ENCODE data around the gene TPMT.
"Not testable (repeated sequence)": the region's sequence is repeated elsewhere in the genome, so short reads cannot be mapped to it uniquely, and the experiment has no call there.

TPMT gene

DNA sequence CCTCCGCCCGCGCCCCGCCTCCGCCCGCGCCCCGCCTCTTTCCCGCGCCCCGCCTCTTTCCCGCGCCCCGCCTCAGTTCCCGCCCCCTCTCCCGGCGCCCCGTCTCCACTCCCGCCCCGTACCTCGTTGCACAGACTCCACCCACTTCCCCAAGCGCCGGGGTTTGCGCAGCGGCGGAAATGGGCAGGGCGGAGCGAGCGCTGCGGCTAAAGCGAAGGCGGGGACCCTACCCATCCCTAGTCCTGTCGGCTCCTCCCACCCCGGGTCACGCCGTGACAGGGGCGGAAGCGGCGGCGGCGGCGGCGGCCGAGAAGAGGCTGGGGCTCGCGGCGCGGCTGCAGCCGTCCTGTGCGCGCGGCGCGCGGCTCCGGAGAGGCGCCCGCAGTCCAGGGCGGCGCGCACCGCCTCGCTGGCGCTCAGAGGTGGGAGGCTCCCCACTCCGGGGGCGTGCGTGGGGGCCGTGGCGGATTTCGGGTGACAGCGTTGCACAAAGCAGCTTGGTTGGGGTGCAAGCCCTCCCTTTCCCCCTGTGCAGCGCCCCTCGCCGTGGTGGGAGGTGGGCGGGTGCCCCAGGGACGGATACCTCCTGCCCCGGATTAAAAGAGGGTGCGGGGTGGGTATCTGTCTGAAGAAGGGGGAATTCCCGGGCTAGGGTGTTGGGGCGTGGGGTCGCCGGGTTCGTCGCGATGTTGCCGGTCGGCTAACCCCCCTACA, 430 bp upstream of the TPMT start, which contains the start of gene KDM1B:
TSS of gene KDM1B (plus strand) at position 273 of the 714 bp plus-strand sequence. CDS start 4,474 bp downstream, outside the sequence.
- DNase-seq = peak; percentile 95 to 97

DNA sequence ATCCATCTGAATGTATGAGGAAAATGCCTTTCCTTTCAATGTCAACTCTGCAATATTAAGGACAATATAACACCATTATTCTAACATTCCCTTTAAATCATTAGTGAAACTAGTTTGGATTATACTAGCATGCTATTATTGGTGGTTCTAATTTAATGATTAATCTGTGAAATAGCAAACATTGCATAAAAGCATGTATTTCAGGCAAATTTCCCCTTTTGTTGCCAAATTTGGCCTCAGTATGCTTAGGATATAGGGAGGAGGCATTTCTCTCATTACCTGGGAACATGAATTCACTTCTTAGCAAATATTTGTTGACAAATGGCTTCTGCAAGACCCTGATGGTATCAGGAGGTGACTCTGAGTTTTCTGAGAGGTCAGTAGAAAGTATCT, 1.6 kb downstream of the TPMT start:
- no peak for DNase-seq

DNA sequence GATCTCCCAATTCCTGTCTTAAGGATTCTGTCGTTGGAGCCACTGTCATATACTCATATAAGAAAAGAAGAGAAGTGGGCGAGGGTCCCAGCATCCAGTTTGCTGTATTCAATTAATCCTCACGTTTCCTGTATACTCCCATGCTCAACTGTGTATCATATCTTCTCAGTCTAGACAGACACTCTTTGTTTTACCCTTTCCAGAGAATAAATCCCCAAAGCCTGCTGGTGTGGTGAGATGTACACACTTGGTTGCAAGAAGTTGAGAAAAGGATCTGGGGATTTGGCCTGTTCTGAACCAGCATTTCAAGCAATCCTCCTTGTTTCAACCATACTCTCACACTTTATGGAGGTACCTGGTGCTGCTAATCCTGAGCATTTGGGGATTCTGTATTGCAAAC, 3.1 kb downstream of the TPMT start:
- no peak for DNase-seq

DNA sequence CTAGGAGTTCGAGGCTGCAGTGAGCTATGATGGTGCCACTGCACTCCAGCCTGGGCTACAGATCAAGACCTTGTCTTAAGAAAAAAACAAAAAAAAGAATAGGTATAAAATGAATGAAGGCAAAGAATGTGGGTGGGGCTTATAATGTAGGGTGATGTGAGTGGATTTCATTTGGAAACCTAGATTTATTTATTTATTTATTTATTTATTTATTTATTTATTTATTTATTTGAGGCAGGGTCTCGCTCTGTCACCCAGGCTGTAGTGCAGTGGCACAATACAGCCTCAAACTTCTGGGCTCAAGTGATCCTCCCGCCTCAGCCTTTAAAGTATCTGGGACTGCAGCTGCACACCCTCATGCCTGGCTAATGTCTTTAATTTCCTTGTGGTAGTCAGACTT, 3.5 kb downstream of the TPMT start:
- DNase-seq = not testable (repeated sequence)

DNA sequence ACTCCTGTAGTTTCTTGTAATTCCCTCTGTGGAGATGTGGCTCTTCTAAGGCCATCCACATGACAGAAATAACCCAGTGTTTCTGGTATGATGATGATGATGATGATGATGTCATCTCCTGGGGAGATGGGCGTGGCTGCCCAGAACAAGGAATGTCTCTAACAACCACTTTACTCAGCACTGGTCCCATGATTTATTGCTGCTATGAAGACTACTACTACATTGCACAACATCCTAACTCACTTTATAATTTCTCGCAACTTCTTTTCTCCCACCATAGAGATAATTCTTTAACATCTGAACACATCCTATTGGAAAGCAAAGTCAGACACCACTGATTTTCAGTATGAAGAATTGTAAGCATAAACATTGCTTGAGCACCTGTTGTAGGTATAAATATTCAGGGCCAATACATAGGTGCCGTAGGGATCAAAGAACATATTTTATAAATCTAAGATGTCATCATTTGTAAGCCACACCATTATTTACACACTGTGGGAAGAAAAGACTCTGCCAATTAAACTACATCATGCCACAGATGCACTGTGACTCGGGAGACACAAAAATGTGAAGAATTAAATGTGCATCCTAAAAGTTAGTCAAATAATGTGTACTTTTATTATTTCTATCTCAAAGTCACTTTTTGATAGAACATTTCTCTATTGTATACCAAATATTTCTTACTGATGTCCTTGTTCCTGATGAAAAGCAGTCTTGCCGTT, 6.4 kb downstream of the TPMT start:
- DNase-seq = no peak

DNA sequence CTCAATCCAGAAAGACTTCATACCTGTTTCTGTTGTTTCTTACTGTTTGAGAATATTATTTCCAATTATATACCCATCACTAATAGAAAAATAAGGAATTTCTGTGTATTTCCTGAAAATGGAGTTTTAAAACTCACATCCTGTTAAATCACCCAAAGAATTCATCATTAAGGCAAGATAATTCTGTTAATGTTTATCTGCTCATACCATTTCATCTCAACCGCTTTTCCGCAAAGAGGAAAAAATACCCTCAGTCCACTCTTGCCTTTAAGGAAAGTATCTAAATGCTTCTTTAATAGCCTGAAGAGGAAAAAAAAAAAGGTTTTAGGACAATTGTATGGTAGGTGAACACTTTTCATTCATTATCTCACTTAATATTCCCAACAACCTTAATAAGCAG, 7.3 kb downstream of the TPMT start:
- DNase-seq = no peak

DNA sequence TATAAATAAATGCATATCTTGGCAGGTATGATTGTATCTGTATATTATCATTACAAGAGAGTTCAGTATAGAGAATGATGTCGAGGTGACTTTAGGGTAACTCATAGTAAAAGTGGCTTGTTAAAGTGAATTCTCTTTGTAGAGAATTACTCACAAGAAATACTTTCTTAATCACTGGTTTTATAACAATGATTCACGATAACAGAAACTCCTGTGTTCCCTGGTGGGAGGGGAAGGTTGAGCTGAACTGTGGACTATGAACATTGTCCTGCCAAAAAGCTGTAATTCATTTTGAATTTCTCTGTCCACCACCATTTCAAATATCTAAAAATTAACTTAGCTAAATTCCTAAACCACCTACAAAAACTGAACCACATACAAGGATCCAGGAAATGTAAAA, 7.7 kb downstream of the TPMT start:
- DNase-seq = no peak

DNA sequence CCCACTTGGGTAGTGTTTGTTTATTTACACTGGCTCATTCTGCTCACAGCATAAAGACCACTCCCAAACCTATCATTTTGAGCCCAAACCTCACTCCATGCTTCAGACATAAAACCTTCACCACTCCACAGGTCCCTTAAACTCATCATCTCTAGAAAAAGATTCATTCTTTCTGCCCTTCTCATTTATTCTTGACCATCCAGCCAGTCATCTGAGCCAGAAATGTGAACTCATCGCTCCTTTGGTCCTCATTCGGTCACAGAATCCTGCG, 12.4 kb downstream of the TPMT start:
- DNase-seq = no peak

DNA sequence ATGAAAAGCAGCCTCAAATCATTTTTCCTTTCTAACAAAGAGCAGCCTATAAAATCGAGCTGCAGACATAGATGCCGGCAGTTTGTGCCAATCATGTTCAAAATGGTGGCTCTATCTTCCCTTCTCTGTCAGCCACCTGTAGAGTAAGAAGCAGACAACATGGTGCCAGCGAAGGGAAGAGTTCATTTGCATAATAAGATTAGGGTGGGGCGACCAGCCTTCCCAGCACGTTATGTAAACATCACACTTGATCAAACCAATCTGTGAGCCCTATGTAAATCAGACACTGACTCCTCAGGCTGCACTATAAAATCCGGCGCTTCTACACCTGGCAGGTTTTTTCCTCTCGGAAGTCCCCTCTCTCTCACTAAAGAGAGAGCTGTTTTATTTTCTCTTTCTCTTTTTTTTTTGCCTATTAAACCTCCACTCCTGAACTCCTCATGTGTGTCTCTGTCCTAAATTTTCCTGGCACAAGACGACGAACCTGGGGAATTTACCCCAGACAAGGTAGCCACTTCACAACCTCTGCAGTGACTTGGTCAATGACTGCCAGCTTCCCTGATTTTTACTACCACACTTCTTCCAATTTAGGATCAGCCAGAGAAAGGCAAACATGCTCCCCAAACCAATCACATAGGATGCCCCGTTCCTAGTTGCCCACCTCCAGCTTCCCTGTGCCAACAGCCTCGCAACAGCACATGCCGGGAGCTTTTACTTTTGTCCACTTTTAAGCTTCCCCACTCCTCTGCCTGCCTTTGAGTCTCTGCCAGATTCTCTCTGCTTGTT, 12.9 kb downstream of the TPMT start:
- no peak for DNase-seq

DNA sequence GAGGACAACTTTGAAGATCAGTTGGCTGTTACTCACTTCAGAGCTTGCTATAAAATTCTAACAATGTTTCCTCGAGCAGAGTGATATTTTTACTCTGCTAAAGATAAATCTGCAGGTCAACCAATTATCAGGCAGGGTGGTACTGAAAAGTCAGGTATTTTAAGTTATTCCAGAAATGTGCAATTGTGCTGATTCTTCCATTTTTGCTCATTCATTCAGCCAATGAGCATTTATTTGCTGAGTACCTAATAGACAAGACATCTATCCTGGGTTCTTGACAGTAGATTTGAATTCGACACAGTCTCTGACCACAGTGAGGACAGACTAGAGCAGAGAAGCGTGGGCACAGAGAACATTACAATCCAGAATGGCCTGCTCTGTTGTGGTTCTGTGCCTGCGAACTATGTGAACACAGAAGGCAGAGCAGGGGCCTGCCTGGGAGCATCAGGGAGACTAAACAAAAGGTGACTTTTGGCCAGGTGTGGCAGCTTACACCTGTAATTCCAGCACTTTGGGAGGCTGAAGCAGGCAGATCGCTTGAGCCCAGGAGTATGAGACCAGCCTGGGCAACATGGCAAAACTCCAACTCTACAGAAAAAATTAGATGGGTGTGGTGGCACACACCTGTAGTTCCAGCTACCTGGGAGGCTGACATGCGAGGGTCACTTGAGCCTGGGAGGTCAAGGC, 14.8 kb downstream of the TPMT start:
- DNase-seq = no peak

DNA sequence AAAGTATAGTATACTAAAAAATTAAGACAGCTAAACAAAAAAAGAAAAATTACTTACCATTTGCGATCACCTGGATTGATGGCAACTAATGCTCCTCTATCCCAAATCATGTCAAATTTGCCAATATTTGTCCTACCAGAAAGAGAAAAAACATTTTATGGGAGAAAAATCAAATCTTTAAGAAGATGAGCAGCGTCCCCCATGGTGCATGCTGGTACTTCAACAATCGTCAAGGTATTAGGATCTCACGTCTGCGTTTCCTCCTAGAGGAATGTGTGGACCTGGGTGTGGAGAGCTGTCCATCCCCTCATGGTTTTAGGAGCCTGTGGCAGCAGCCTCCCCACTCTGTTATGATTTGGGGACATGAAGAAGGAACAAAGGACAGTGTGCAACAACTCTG, 16.0 kb downstream of the TPMT start:
- no peak for DNase-seq

DNA sequence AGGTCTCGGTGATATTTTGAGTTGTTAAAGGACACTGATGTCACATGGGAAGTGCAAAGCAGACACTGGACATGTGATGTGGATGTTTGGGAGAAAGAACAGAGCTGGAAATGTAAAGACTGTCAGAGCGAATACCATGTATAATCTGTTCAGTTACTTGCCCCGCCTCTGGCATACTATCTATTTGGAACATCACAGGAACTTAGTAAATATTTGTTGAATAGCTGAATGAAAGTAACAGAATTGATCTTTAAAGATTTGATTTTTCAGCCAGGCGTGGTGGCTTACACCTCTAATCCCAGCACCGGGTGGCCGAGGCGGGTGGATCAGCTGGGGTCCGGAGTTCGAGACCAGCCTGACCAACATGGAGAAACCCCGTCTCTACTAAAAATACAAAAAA, 18.6 kb downstream of the TPMT start:
- DNase-seq = no peak

DNA sequence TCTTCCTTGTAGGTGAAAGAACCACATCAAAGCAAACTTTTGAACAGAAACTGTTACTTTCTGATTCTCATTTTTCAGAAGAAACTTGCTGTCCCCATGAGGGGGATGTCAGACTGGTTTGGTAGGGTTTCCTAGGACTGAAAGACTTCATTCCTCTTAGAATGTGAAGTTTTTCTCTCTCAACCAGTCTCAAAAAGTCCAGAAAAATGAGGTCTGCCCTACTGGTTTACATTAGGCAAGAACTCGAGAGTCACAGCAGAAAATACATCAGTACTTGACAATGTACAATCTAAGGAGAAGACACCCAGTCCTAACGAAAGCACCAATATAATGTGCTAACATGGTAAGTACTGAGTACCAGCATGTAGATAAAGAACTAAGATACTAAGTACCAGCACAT, 19.7 kb downstream of the TPMT start:
- DNase-seq = no peak

DNA sequence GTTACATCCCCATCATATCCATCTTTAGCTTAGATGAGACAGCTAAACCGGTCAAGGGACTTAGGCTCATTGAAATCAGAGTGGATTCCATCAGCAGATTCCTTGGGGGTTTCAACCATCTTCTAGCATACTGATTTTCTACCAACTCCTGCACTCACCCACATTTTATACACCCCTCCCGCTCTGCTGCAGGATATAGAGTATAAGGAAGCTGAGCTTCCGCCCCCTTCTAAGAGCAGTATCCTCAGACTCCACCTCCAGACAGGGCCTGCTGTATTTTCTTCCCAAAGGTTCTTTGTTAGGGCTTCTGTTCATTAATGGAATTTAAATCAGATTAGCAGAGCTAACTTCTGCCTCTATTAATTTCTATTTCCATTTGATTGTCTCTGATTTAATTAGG, 22.5 kb downstream of the TPMT start:
- DNase-seq = no peak

DNA sequence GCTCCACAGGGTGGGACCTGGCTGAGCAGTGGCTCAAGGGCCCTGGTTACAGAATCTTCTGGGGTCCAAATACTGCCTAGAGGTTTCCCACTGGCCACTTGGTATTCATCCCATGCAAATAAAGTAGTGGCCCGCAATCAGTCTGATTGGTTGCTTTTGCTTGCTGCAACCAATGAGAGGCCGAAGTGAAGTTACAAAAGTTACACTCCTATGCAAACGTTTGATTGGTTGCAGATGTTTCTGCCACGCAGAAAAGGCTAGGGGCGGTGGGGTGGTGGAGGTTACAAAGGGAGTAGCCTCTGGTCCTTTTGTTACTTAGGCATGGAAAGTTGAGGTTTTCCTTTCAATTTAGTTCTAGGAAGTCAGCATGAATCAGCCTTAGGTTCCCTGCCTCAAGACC, 28.8 kb downstream of the TPMT start:
- no peak for DNase-seq

DNA sequence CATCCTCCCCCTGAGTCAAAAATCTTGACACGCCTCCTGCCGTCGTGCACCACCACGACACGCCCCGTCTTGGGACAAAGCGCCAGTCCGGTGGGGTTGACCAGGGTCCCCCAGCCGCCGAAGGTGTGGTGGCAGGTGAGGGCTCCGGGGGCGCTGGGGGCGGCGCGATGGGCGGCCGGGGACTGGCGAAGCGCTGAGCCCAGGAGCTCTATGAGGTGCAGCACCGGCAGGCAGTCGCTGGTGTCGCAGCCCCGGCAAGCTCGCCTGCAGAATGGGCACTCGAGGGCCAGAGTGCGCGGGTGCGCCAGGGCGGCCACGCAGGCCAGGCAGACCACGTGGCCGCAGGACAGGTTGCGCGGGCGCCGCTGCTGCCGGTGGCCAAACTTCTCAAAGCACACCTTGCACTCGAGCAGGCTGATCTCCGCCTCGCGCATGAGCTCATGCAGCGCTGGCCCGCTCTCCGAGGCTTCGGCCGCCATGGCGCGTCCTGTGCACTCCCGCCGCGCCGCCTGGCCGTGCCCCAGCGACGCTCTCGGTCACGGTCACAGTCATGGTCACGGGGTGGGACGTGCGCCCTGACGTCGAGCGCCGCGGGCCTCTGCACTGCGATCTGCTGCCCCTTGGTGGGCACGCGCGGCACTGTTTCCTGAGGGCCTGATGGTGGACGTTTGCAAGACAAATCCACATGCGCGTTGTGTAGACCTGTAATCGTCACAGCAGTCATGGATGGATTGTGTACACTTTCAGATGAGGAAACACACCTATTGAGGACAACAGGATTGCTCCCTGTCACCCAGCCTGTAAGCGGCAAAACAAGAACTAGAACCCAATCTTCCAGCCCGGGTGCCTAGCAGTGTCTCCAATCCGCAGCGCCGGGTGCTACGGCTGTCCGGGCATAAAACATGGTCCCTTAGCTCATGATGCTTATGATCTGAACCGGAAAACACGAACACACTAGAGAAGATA, 32.5 kb downstream of the TPMT start, which contains the start of gene NHLRC1:
TSS of gene NHLRC1 (minus strand) at position 550 of the 966 bp plus-strand sequence. CDS start at position 479, 71 bp downstream.
- no peak for DNase-seq

DNA sequence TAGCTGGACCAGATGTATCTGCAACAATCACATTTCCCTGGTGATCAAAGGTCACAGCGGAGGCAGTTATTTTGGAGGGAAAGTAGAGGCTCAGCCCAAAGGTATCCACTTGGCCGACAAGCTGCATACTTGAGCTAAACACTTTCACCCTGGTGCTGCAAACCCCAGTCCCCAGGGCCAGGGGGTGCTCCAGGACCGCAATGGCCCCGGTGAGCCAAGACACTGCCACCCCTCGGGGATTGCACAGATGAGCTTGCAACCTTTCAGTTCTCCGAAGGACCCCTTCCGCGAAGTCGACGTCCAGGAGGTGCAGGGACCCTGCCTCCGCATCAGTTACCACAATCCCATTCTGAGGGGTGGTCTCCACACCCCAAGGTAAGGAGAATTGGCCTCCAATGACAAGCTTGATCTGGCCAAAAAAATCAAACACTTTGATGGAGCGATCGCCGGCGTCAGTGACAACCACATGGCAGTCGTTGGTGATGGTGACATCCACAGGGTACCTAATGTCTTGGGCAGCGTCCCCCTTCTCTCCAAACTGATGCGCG, 33.2 kb downstream of the TPMT start:
- DNase-seq = no peak

DNA sequence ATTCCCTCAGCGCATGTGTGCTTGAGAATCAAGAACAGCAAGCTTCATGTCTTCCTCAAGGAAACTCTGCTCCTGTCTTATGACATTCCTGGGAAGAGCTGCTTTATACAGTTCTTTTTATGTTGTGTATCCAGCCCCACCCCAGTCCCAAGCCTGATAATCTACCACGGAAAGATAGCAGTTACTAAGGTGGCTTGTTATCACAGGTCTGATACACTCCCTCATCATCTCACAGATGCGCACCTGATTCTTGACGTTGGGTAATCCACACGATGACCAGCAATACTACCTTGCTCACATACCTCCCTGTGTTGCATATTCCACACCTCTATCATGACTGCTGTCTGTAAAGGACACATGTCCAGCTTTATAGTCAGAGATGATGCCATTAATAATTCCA, 35.6 kb downstream of the TPMT start:
- no peak for DNase-seq

DNA sequence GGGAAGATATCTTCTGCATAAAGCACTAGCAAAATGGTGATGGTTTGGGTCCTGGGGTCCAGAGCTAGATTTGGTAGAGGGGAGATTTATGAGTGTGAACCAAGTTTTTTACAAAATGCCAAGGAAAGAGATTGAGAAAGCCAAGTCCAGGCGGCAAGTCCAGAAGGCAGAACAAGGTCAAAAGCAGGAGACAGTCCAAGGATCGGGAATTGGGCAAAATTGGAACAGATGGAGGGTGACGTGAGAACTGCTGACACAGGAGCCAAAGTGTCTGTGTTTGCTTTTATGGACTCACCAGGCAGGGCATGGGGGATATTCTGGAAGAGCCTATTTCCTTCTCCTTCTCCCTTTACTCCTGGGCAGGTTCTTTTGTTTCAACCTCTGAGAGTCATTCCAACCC, 36.5 kb downstream of the TPMT start:
- no peak for DNase-seq

DNA sequence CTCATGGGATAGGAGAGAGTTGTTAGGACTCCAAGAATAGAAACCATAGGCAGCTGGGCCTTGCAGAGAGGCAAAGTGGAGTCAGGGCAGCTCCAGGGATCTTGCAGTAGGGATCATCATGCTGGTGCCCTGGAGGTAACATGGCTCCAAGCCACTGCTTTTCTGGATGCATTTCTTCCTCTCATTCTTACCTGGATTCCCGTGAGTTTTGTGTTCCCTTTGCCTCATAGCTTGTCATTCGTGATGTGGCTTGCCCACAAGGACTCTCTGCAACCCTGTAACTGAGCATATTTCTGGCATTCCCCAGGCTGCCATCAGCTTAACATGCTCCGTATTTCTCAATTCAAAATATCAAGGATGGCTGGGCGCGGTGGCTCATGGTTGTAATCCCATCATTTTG, 37.7 kb downstream of the TPMT start:
- DNase-seq = no peak

DNA sequence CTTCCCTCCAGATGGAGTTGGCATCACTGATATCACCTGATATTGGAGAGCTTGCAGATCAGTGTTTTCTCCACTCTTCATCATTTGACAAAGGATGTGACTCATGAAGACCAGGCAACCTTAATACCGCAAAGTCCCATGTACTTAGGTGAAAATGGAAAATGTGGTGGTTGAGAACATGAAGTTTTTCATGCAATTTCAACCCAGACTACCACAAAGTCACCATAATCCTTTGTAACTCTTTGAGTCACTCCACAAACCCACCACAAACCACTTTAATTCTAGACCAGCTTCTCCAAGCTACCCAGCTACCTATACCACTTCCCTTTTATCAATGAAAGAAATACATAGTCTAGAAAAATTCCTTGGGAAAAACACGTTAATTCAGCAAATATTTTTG, 39.5 kb downstream of the TPMT start:
- no peak for DNase-seq

DNA sequence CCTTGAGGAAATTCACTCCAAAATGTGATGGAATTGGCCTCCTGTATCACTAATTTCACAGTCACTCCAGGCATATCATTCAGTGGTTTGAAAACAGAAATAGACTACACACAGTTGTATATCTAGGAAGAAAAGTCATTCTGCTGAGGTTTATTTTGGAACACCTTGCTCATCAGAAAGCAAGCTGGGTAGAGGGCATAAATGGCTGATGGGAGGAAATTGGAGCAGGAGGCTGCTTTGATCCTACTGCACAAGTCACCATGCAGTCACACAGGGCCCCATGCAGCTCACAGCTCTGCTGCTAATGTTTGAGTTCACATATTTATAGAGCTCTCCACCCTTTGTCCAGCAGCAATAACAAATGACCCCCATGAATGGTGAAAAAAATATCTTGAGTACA, 44.7 kb downstream of the TPMT start:
- DNase-seq = no peak
